CD14-positive monocyte (primary cell): ENCODE results near the gene NLRP8. TPM values are rescaled to one million over a fixed set of nuclear protein-coding genes. Genes with fewer than 3 reads are reported as not detected.

ENCODE experiments used
- DNase-seq, 3 donors: peaks; one replicate each; pipeline ENCODE4 v3.0.0-alpha.2; 2011 to 2022
- H2AFZ ChIP-seq: 2 replicates; pipeline ENCODE4 v1.6.0; 2012; ENCODE audit warnings: mild to moderate bottlenecking, low read depth, low read length, inconsistent platforms; ENCODE audit not compliant: insufficient read depth, poor library complexity, severe bottlenecking
- H3K27ac ChIP-seq, 2 donors: 1 replicate in 1 of 2; 2 replicates in 1 of 2; pipeline ENCODE4 v1.5.1; 2012 to 2013; ENCODE audit warnings: low read length in 2 of 2, control low read depth in 1 of 2, inconsistent platforms in 1 of 2, low read depth in 1 of 2, mild to moderate bottlenecking in 1 of 2
- H3K27me3 ChIP-seq, 2 donors: one replicate each; pipeline versions ENCODE4 v1.6.0 to v1.6.1; 2011 to 2013; ENCODE audit warnings: low read length in 2 of 2; ENCODE audit not compliant: control insufficient read depth in 2 of 2, insufficient read depth in 2 of 2
- H3K36me3 ChIP-seq, 2 donors: replicated peaks in 1 of 2; 1 replicate in 1 of 2; 2 replicates in 1 of 2; pipeline versions ENCODE4 v1.5.1 to v1.6.1; 2012 to 2013; ENCODE audit warnings: low read length in 2 of 2, control low read depth in 1 of 2, inconsistent platforms in 1 of 2, mild to moderate bottlenecking in 1 of 2; ENCODE audit not compliant: insufficient read depth in 2 of 2, control insufficient read depth in 1 of 2
- H3K4me1 ChIP-seq, 2 donors: 1 replicate in 1 of 2; 2 replicates in 1 of 2; pipeline versions ENCODE4 v1.5.1 to v1.6.1; 2012 to 2013; ENCODE audit warnings: low read length in 2 of 2, control low read depth in 1 of 2, inconsistent platforms in 1 of 2, mild to moderate bottlenecking in 1 of 2, moderate library complexity in 1 of 2; ENCODE audit not compliant: insufficient read depth in 2 of 2, control insufficient read depth in 1 of 2
- H3K4me2 ChIP-seq: replicated peaks from 2 replicates; pipeline ENCODE3; 2012; ENCODE audit warnings: low read length, moderate library complexity, mild to moderate bottlenecking; ENCODE audit not compliant: poor library complexity, severe bottlenecking; ENCODE audit errors: extremely low read depth
- H3K4me3 ChIP-seq, 3 experiments: fragments of 200-600 bp in 1 of 3; sonication (generic) in 1 of 3; replicated peaks in 1 of 3; 1 replicate in 2 of 3; 2 replicates in 1 of 3; pipeline ENCODE4 v1.5.1; 2011 to 2013; ENCODE audit warnings: low read length in 3 of 3, mild to moderate bottlenecking in 3 of 3, control low read depth in 2 of 3, low read depth in 2 of 3, inconsistent platforms in 1 of 3, moderate library complexity in 1 of 3
- H3K79me2 ChIP-seq: 2 replicates; pipeline ENCODE4 v1.6.0; 2012; ENCODE audit warnings: mild to moderate bottlenecking, control low read depth, inconsistent platforms, low read length, moderate library complexity; ENCODE audit not compliant: insufficient read depth
- H3K9ac ChIP-seq: 2 replicates; pipeline ENCODE4 v1.6.0; 2017; ENCODE audit warnings: low read length, mild to moderate bottlenecking; ENCODE audit not compliant: insufficient read depth, poor library complexity, severe bottlenecking
- H3K9me3 ChIP-seq, 2 donors: replicated peaks in 1 of 2; 1 replicate in 1 of 2; 2 replicates in 1 of 2; pipeline versions ENCODE4 v1.5.1 to v1.6.1; 2012 to 2013; ENCODE audit warnings: low read length in 2 of 2, control low read depth in 1 of 2; ENCODE audit not compliant: control insufficient read depth in 1 of 2, insufficient read depth in 1 of 2
- H4K20me1 ChIP-seq: 2 replicates; pipeline ENCODE4 v1.6.0; 2012; ENCODE audit warnings: mild to moderate bottlenecking, low read length, control low read depth, moderate library complexity; ENCODE audit not compliant: insufficient read depth
- H3K27ac Mint-ChIP-seq, 7 donors: one replicate each; pipeline ENCODE4 v1.8.0; 2020; ENCODE audit warnings: mild to moderate bottlenecking in 7 of 7, mixed read lengths in 7 of 7, moderate library complexity in 6 of 7, inconsistent platforms in 2 of 7
- H3K27me3 Mint-ChIP-seq, 3 donors: one replicate each; pipeline ENCODE4 v1.8.0; 2021 to 2022; ENCODE audit warnings: low read depth in 3 of 3, mild to moderate bottlenecking in 3 of 3, mixed read lengths in 3 of 3, moderate library complexity in 3 of 3, inconsistent platforms in 1 of 3
- H3K36me3 Mint-ChIP-seq, 2 donors: one replicate each; pipeline ENCODE4 v1.8.0; 2020; ENCODE audit warnings: mixed read lengths in 2 of 2, inconsistent platforms in 1 of 2, mild to moderate bottlenecking in 1 of 2
- H3K4me1 Mint-ChIP-seq: one replicate; pipeline ENCODE4 v1.8.0; 2020; ENCODE audit warnings: mild to moderate bottlenecking, mixed read lengths
- H3K4me3 Mint-ChIP-seq, 2 donors: one replicate each; pipeline ENCODE4 v1.8.0; 2020; ENCODE audit warnings: mild to moderate bottlenecking in 2 of 2, mixed read lengths in 2 of 2, moderate library complexity in 1 of 2
- H3K9me3 Mint-ChIP-seq, 7 donors: one replicate each; pipeline ENCODE4 v1.8.0; 2020 to 2022; ENCODE audit warnings: mixed read lengths in 7 of 7, mild to moderate bottlenecking in 6 of 7, moderate library complexity in 6 of 7, inconsistent platforms in 2 of 7
- CTCF ChIP-seq: fragments of 200-600 bp; IDR thresholded peaks from one replicate; pipeline ENCODE4 v1.8.0; 2022; ENCODE audit warnings: antibody characterized with exemption, mild to moderate bottlenecking
- WGBS: methylation state at CpG from one replicate; pipeline ENCODE4 v1.1.5; 2013; ENCODE audit warnings: missing lambda C conversion rate; ENCODE audit not compliant: insufficient coverage; 5-methylcytosine and 5-hydroxymethylcytosine counted together
- intact Hi-C, 2 donors: fragments of 100-400 bp; cut with micrococcal nuclease; formaldehyde crosslinking; loops; one replicate each; pipeline versions ENCODE4 v1.15.0 to v1.15.1; 2023
- polyA plus RNA-seq, 3 donors: library from polyadenylated mRNA; depleted of rRNA in 1 of 3; unstranded in 2 of 3; stranded (reverse) in 1 of 3; fragments of 300-500 nt in 2 of 3; fragments of >200 nt in 1 of 3; fragmentation: Illumina TruSeq in 2 of 3; gene quantifications; 1 replicate in 2 of 3; 2 replicates in 1 of 3; pipeline ENCODE4 v1.2.3, GENCODE V29; 2012 to 2021

Gene NLRP8
- polyA plus RNA-seq, 3 donors = not detected

GRCh38 chr19:55907286-55907685, 40.3 kb upstream of the NLRP8 start:
- no peaks in the 10 kb centered on the region for H3K36me3 Mint-ChIP-seq
- H3K9me3 Mint-ChIP-seq = peaks cover 16 to 64% (median 41%) of the 10 kb centered on the region in 7 donors
- H4K20me1 ChIP-seq = no peaks in the 10 kb centered on the region
- H3K27ac Mint-ChIP-seq = peak overlapping the region in 1 of 7 donors; percentile 2
- no peak overlapping the region for H3K9ac ChIP-seq
- intact Hi-C loops = no loop called here
- no peak overlapping the region for H3K27ac ChIP-seq
- 76% methylated on average over 3 of the region's 7 CpGs for WGBS
- H3K27me3 Mint-ChIP-seq = no peaks in the 10 kb centered on the region
- no peak for DNase-seq
- no peak overlapping the region for H3K4me3 Mint-ChIP-seq
- H3K27me3 ChIP-seq = no peaks in the 10 kb centered on the region
- no peak overlapping the region for H3K4me2 ChIP-seq
- no peak for TF ChIP-seq CTCF
- H3K4me1 Mint-ChIP-seq = no peaks in the 10 kb centered on the region
- no peak overlapping the region for H2AFZ ChIP-seq
- no peak overlapping the region for H3K4me3 ChIP-seq
- H3K36me3 ChIP-seq = no peaks in the 10 kb centered on the region
- H3K79me2 ChIP-seq = no peaks in the 10 kb centered on the region
- peaks cover 41 to 66% of the 10 kb centered on the region in 2 donors for H3K9me3 ChIP-seq
- H3K4me1 ChIP-seq = no peaks in the 10 kb centered on the region

- Mint-ChIP-seq H3K36me3 (no peaks in the 10 kb centered on the region), H3K27ac (peak overlapping the region in 1 of 7 donors; percentile 15), H3K4me1 (no peaks in the 10 kb centered on the region), H3K27me3 (no peaks in the 10 kb centered on the region), H3K9me3 (peaks cover 16 to 64% (median 45%) of the 10 kb centered on the region in 7 donors), H3K4me3 (no peak overlapping the region)
- Histone ChIP-seq H3K9ac (no peak overlapping the region), H3K4me2 (no peak overlapping the region), H3K36me3 (no peaks in the 10 kb centered on the region), H2AFZ (no peak overlapping the region), H3K4me1 (no peaks in the 10 kb centered on the region), H3K27me3 (no peaks in the 10 kb centered on the region), H3K4me3 (no peak overlapping the region), H3K9me3 (peaks cover 42 to 70% of the 10 kb centered on the region in 2 donors), H3K79me2 (no peaks in the 10 kb centered on the region), H4K20me1 (no peaks in the 10 kb centered on the region), H3K27ac (no peak overlapping the region)
- DNase-seq = no peak
- WGBS = no CpG with 5 or more reads among the region's 3 CpGs
- intact Hi-C loops = no loop called here
- TF ChIP-seq CTCF = no peak
Observed at GRCh38 chr19:55907746-55908145, 39.9 kb upstream of the NLRP8 start.
